ENCODE measurements around the gene STX11. TPM values are rescaled to one million over a fixed set of nuclear protein-coding genes. Genes with fewer than 3 reads are reported as not detected.
"Not testable (repeated sequence)": the region's sequence is repeated elsewhere in the genome, so short reads cannot be mapped to it uniquely, and the experiment has no call there.

The STX11 gene
- total RNA-seq, 4 donors from 2014 or later: 1.8 to 3.0 (median 2.3) TPM; not detected in 1

GRCh38 chr6:144181639-144182038, 31.3 kb downstream of the STX11 start:
- no peak for TF ChIP-seq EP300 (IDR thresholded peaks at IDR 0.05; ENCODE audit: low read depth)
- no peak for TF ChIP-seq CTCF (IDR thresholded peaks at IDR 0.05)
- no peak for TF ChIP-seq POLR2A (IDR thresholded peaks at IDR 0.05)
- no peak for TF ChIP-seq POLR2AphosphoS5 (IDR thresholded peaks at IDR 0.05)
- Histone ChIP-seq H3K27me3 (no peaks in the 10 kb centered on the region), H3K4me3 (no peak overlapping the region), H3K4me1 (no peaks in the 10 kb centered on the region), H3K27ac (no peak overlapping the region), H3K36me3 (no peaks in the 10 kb centered on the region), H3K9me3 (no peaks in the 10 kb centered on the region)
- DNase-seq: no peak
- in situ Hi-C loops (cut with MboI; ENCODE audit: low pct_ligation_motif_present in 1 of 4, low pct_unique_long_range_greater_than_20kb in 1 of 4, low sequenced_read_pairs in 3 of 4): no loop called here
- WGBS, 2 donors (ENCODE audit: low coverage in 1 of 2): 73 to 88% methylated on average over 2 of the region's 2 CpGs
- intact Hi-C loops (cut with DNase I; ENCODE audit: low total_unique reads): no loop called here

DNA sequence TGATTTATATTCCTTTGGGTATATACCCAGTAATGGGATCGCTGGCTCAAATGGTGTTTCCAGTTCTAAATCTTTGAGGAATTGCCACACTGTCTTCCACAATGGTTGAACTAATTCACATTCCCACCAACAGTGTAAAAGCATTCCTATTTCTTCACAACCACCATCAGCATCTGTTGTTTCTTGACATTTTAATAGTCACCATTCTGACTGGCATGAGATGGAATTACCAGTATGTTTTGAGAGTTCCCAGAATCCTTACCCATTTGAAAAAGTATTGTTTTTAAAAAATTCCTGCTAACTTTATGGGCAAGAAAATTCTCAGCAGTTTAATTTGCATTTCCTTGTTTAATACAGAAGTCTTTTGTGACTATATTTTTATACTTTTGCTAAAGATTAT, 33.9 kb downstream of the STX11 start:
- H3K4me1 ChIP-seq; H3K27ac ChIP-seq; H3K9me3 ChIP-seq; H3K4me3 ChIP-seq; in situ Hi-C loops (cut with MboI; ENCODE audit: low pct_ligation_motif_present in 1 of 4, low pct_unique_long_range_greater_than_20kb in 1 of 4, low sequenced_read_pairs in 3 of 4); DNase-seq; H3K27me3 ChIP-seq; H3K36me3 ChIP-seq; intact Hi-C loops (cut with DNase I; ENCODE audit: low total_unique reads): not testable (repeated sequence)
- 86 to 96% methylated on average over 1 of the region's 1 CpG for WGBS, 2 donors (ENCODE audit: low coverage in 1 of 2)

GRCh38 chr6:144185133-144185836, 35.0 kb downstream of the STX11 start:
- 81 to 82% methylated on average over 4 of the region's 4 CpGs for WGBS, 2 donors (ENCODE audit: low coverage in 1 of 2)
- H3K4me3 ChIP-seq: no peak overlapping the region
- in situ Hi-C loops (cut with MboI; ENCODE audit: low pct_ligation_motif_present in 1 of 4, low pct_unique_long_range_greater_than_20kb in 1 of 4, low sequenced_read_pairs in 3 of 4) (no loop called here), intact Hi-C loops (cut with DNase I; ENCODE audit: low total_unique reads) (no loop called here)
- no peak for DNase-seq
- H3K9me3 ChIP-seq: no peaks in the 10 kb centered on the region
- H3K27ac ChIP-seq: no peak overlapping the region
- no peaks in the 10 kb centered on the region for H3K36me3 ChIP-seq
- H3K27me3 ChIP-seq: no peaks in the 10 kb centered on the region
- TF ChIP-seq CTCF (IDR thresholded peaks at IDR 0.05): no peak
- no peak for TF ChIP-seq EP300 (IDR thresholded peaks at IDR 0.05; ENCODE audit: low read depth)
- TF ChIP-seq POLR2A (IDR thresholded peaks at IDR 0.05): no peak
- TF ChIP-seq POLR2AphosphoS5 (IDR thresholded peaks at IDR 0.05): no peak
- H3K4me1 ChIP-seq: no peaks in the 10 kb centered on the region

DNA sequence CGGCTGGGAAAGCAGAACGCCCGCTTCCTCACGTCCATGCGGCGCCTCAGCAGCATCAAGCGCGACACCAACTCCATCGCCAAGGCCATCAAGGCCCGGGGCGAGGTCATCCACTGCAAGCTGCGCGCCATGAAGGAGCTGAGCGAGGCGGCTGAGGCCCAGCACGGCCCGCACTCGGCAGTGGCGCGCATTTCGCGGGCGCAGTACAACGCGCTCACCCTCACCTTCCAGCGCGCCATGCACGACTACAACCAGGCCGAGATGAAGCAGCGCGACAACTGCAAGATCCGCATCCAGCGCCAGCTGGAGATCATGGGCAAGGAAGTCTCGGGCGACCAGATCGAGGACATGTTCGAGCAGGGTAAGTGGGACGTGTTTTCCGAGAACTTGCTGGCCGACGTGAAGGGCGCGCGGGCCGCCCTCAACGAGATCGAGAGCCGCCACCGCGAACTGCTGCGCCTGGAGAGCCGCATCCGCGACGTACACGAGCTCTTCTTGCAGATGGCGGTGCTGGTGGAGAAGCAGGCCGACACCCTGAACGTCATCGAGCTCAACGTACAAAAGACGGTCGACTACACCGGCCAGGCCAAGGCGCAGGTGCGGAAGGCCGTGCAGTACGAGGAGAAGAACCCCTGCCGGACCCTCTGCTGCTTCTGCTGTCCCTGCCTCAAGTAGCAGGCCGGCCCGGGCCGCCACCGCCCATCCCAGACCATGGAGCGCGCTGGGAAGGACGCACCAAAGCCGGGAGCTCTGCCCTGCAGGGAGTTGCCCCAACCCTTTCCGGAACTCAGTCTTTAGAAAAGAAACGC, 36.7 kb downstream of the STX11 start:
- Histone ChIP-seq H3K9me3 (no peaks in the 10 kb centered on the region), H3K36me3 (no peaks in the 10 kb centered on the region), H3K27me3 (no peaks in the 10 kb centered on the region), H3K4me1 (no peaks in the 10 kb centered on the region), H3K4me3 (no peak overlapping the region), H3K27ac (no peak overlapping the region)
- no peak for TF ChIP-seq EP300 (IDR thresholded peaks at IDR 0.05; ENCODE audit: low read depth)
- TF ChIP-seq CTCF (IDR thresholded peaks at IDR 0.05): no peak
- no peak for TF ChIP-seq POLR2AphosphoS5 (IDR thresholded peaks at IDR 0.05)
- no peak for TF ChIP-seq POLR2A (IDR thresholded peaks at IDR 0.05)
- 83 to 90% methylated on average over 11 to 79 of the region's 79 CpGs for WGBS, 2 donors (ENCODE audit: low coverage in 1 of 2)
- intact Hi-C loops (cut with DNase I; ENCODE audit: low total_unique reads): no loop called here
- DNase-seq: no peak
- in situ Hi-C loops (cut with MboI; ENCODE audit: low pct_ligation_motif_present in 1 of 4, low pct_unique_long_range_greater_than_20kb in 1 of 4, low sequenced_read_pairs in 3 of 4): no loop called here
